ENCODE data around the gene NELL1. TPM values are rescaled to one million over a fixed set of nuclear protein-coding genes. Genes with fewer than 3 reads are reported as not detected.
A peak's percentile ranks its signal among the peaks of the same experiment; 100 is the strongest.

Gene NELL1
- total RNA-seq, 1 experiment from 2014 or later: not detected

DNA sequence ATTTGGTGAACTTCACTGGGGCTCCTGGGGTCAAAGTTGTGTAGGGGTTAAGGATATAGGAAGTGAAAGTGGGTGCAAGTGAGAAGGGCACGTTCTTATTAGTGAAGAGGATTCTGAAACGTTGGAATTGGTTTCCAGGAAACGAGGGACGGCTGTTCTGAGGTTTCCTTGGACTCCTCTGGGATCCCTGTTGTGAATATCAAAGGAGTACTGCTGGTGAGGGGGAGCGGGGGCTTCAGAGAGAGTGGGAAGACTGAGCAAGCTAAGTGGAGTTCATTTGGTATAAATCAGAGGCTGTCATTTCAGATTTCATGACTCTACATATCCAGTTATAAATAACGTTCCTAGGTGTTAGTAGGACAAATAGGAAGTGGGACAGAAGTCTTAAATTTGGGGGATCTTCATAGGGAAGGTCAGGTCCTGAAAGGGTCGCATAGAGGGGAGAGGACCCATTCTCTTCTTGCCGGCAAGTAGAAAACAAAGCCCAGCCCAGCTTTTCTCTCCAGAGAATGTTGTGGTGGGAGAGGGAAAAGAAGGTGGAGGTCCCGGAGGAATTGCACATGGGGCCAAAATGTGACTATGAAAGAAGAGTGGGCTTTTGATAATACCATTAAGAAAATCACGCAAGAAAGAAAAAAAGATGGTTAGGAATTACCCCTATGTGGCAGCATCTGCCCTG, 1.1 kb upstream of the NELL1 start:
- no peak for DNase-seq (ENCODE audit: low read depth)

GRCh38 chr11:20669820-20670684, 666 bp downstream of the NELL1 start:
- DNase-seq (ENCODE audit: low read depth): no peak

- no peak for DNase-seq (ENCODE audit: low read depth)
Observed at GRCh38 chr11:20670932-20671403, 1.6 kb downstream of the NELL1 start.

DNA sequence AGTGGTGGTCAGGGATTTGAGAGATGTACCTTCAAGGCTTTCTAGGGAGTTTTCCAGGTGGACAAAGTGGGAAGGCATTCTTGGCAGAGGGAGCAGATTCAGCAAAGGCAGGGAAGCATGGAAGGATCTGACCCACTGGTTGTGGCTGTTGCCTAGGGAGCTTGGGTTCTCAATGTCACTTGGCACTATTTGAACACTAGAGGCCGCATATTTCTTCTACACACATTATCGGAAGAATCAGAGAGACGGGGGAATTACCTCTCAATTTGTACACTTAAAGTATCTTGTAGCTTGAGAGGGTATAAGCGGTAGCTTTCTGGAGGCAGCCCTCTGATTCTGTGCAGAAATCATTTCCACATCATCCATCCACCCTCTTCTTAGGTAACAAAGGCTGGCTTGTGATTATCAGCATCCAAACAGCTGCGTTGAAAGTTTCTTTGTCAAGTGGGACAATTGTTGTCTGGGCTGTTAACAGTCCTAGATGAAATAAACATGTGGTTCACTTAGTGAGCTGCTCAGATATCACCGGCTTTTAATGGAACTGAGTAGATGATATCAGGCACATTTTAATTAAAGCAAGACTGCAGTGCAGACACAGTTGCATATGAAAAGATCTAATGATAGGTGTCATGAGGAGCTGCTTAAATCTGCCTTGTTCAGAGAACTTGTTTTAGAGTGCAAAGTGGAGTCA, 2.6 kb downstream of the NELL1 start:
- peak; percentile 4 for DNase-seq (ENCODE audit: low read depth)

DNA sequence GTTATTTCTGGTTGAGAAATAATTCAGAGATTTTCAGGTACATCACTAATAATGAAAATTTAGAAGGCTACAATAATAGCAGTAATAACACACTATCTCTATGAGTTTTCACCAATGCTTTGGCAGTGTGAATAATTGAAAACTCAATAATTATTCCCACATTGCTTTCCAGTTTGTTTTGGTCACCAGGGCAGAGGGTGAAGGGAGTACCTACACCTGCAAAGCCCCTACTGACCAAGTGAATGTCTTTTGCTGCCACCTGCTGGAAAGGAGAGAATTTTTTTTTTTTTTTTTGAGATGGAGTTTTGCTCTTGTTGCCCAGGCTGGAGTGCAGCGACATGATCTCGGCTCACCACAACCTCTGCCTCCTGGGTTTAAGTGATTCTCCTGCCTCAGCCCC, 3.2 kb downstream of the NELL1 start:
- peak; percentile 3 for DNase-seq (ENCODE audit: low read depth)

DNA sequence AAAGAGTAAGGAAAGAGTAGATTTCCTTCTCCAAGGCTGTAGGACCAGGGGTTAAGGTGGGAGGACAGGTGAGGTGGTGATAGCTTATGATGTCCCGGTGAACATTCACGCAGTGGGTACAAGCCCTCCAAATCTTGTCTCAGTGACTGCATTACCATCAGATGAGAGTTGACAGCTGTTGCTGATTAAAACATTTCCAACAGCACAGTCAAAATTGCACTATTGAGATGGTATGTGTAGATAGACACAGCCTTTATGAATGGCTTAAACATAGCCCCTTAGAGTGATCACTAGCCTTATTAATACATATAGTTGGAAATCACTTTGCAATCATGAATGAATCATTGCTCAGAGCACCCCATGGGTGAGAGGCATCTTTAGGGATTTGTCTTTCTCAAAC, 7.3 kb downstream of the NELL1 start:
- no peak for DNase-seq (ENCODE audit: low read depth)

DNA sequence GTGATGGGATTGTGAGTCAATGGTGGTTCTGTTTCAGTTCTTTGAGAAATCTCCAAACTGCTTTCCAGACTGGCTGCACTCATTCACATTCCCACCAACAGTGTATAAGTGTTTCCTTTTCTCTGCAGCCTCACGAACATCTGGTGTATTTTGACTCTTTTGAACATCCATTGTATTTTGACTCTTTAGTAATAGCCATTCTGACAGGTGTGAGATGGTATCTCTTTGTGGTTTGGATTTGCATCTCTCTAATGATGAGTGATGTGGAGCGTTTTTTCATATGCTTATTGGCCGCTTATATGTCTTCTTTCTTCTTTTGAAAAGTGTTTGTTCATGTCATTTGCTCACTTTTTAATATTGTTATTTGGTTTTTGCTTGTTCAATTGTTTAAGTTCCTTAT, 19.4 kb downstream of the NELL1 start:
- no peak for DNase-seq (ENCODE audit: low read depth)

DNA sequence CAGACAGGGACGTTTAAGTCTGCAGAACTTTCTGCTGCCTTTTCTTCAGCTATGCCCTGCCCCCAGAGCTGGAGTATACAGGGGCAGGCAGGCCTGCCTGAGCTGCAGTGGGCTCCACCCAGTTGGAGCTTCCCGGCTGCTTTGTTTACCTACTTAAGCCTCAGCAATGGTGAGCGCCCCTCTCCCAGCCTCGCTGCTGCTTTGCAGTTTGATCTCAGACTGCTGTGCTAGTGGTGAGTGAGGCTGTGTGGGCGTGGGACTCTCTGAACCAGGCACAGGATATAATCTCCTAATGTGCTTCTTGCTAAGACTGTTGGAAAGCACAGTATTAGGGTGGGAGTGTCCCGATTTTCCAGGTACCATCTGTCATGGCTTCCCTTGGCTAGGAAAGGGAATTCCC, 38.5 kb downstream of the NELL1 start:
- DNase-seq (ENCODE audit: low read depth): no peak

- no peak for DNase-seq (ENCODE audit: low read depth)
Observed at GRCh38 chr11:20712912-20713311, 43.5 kb downstream of the NELL1 start.

DNA sequence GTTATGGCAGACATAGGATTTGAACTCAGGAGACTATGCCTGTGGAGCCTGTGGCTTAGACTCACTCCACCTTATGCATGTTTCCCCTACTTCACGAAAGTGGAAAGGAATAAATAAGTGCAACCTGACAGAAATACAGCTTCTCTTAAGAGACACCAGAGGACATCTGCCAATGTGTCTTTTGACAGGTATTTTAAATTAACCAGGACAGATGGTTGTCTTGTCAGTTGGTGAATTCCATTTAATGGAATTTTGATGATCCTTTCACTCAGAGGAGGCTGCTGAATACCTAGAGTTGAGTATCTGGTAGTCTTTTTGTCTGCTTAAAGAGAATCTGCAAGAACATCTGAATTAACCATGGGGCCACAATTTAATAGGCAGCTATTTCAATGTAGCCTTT, 46.1 kb downstream of the NELL1 start:
- no peak for DNase-seq (ENCODE audit: low read depth)

DNA sequence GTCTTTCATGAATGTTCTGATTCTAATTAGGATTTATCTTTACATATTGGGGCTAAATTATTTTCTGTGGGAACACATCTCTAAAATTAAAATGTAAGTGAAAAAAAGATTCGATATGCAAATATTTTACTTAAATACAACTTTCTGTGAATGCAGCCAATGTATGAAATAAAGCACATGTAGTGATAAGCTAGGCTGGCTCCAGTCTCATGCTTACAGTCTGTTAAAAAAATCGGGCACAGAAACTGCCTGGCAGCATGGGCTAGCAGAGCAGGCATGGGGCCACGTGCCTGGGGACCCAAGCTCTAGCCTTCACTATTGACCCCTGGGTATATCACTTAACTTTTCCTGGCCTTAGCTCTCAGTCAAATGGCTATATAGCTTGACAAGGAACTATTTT, 46.5 kb downstream of the NELL1 start:
- DNase-seq (ENCODE audit: low read depth): no peak

DNA sequence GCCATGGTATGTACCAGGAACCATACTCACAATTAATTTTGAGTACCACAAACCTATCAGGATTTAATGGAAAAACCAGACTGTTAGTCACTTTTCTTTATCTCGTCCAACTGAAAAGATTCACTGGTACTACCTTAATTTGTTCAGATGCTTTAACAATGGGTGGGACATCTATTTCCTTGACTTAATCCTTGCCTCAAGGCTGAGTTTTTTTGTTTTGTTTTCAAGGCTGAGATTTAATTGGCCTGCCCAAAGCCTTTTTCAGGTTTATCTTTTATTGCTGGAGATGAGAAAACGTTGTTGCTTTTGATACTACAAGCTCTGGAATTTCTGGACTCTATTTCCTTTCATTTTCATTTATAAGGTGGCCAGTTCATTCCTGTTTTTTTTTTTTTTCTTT, 50.4 kb downstream of the NELL1 start:
- no peak for DNase-seq (ENCODE audit: low read depth)

GRCh38 chr11:20723366-20723765, 54.0 kb downstream of the NELL1 start:
- DNase-seq (ENCODE audit: low read depth): no peak

DNA sequence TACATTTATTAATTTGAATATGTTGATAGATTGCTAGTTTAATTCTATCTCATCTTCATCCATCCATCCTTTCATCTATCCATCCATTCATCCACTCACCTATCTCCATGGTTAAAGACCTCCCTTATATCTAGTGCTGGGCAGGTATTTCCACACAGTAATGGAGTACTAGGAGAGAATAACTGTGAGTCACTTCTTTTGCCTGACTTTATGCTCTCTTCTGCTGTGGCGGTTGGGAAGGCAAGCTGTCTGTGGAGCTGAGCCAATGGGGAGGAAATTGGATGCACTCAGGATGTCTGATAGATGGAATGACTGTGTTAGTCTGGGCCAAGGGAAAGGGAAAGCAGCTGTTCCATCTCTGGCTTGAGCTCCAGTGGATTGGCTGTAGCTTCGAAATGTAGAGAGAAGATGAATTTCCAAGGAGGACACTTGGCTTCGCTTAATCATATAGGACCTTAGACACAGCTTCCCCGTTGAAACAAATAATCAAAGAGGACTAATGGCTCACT, 60.3 kb downstream of the NELL1 start:
- no peak for DNase-seq (ENCODE audit: low read depth)

DNA sequence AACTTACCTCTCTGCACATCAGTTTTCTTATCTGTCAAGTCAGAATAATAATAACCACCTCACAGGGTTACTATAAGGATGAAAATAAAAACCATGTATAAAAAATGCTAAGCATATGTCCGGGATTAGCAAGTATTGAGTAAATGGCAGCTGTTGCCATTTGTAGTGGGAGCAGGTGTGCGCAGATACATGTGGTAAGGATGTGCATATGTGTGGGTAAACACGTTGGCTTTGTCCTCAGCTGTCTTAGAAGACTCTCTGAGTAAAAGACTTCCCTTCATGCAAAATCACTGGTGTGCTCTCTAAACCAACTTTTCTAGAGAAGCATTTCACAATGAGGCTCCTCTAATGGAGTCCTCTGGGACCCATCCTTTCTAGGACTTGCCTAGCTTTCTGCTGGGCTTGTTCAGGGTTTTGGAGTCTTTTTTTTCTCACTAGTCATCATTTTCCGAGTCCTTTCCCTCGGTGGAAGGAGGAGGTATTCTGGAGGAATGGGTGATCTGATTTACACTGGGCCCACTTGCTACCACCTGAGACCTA, 62.4 kb downstream of the NELL1 start:
- DNase-seq (ENCODE audit: low read depth): no peak

DNA sequence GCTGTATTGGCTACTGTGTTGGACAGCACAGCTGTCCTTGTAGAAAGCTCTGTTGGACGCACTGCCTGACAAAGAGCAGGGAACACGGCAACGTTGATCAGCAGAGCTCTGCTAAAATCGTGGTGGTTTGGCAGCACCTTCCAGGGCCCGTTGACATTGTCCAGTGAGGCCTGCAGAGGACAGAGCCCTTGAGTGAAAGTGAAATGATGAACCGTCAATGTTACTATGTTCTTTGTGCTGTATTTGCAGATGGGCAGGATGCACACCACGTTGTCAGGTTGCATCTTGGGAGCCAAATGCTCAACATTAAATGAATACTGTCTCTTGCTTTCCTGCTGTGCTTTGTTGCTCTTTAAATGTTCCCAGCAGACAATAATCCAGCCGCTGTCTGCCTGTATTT, 69.7 kb downstream of the NELL1 start:
- DNase-seq (ENCODE audit: low read depth): no peak

- no peak for DNase-seq (ENCODE audit: low read depth)
Observed at GRCh38 chr11:20739577-20739976, 70.2 kb downstream of the NELL1 start.

GRCh38 chr11:20754933-20755332, 85.5 kb downstream of the NELL1 start:
- DNase-seq (ENCODE audit: low read depth): no peak

GRCh38 chr11:20759541-20759940, 90.2 kb downstream of the NELL1 start:
- no peak for DNase-seq (ENCODE audit: low read depth)

GRCh38 chr11:20760811-20761210, 91.4 kb downstream of the NELL1 start:
- no peak for DNase-seq (ENCODE audit: low read depth)

DNA sequence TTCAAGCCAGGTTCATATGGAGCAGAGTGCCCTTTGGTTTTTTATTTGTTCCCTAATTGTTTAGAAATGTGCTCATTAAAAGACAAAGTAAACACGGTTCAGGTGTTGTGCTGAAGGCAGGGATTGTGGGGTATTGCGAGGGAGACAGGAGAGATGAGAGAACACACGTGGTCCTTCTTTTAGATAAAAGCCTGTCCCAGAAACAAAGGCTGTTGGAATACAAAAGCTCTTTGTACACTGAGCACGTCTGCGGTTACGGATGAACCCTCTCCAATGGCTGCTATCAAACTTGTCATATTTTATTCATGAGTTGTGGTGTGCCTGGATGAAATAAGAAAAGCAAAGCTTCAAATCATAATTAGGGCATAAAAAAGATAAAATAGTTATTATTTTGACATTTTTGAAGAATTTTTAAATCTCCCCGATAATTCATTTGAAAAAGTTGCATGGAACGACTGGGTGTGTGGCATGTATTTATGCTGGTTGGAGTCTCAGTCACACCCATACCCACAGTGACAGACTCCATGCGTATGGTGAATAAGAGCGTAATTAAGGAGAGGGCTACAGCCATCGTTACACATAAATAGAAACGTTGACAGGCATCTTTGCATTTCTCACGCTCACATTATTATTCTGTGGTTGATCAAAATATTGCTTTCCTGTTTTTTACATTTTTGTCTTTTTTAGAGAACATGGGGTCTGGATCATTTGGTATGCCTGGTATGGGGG, 92.9 kb downstream of the NELL1 start:
- DNase-seq (ENCODE audit: low read depth): no peak

Measured in M059J (cell line).